Thyroid gland (tissue), 4 donors: ENCODE results near the gene MAP4K5. TPM values are rescaled to one million over a fixed set of nuclear protein-coding genes. Genes with fewer than 3 reads are reported as not detected.

Source experiments
- DNase-seq, 2 donors: peaks; one replicate each; pipeline ENCODE4 v3.0.0-alpha.2; 2019
- H3K27ac ChIP-seq, 3 donors: fragments of 200-600 bp; sonication (generic); 1 replicate in 2 of 3; 2 replicates in 1 of 3; pipeline ENCODE4 v1.5.1; 2016 to 2019; ENCODE audit warnings: mild to moderate bottlenecking in 1 of 3, moderate library complexity in 1 of 3
- H3K27me3 ChIP-seq: fragments of 200-600 bp; sonication (generic); one replicate; pipeline ENCODE4 v1.5.1; 2019
- H3K36me3 ChIP-seq, 2 donors: fragments of 200-600 bp; sonication (generic); one replicate each; pipeline ENCODE4 v1.5.1; 2016 to 2019
- H3K4me1 ChIP-seq, 2 donors: fragments of 200-600 bp; sonication (generic); one replicate each; pipeline ENCODE4 v1.5.1; 2017 to 2019
- H3K4me3 ChIP-seq, 3 donors: fragments of 200-600 bp; sonication (generic); replicated peaks in 1 of 3; 1 replicate in 2 of 3; 2 replicates in 1 of 3; pipeline ENCODE4 v1.5.1; 2016; ENCODE audit warnings: mild to moderate bottlenecking in 1 of 3
- H3K9me3 ChIP-seq: fragments of 200-600 bp; sonication (generic); one replicate; pipeline ENCODE4 v1.5.1; 2017
- CTCF ChIP-seq, 6 experiments: fragments of 200-600 bp in 3 of 6; fragments of 450-650 bp in 3 of 6; sonication (generic) in 3 of 6; IDR thresholded peaks; one replicate each; pipeline ENCODE4 v1.5.1; 2016 to 2019; ENCODE audit warnings: antibody characterized with exemption in 6 of 6, mild to moderate bottlenecking in 2 of 6, inconsistent platforms in 1 of 6, moderate library complexity in 1 of 6
- POLR2A ChIP-seq, 2 donors: fragments of 450-650 bp; IDR thresholded peaks; one replicate each; pipeline ENCODE4 v1.6.1; 2017; ENCODE audit warnings: antibody characterized with exemption in 2 of 2, mild to moderate bottlenecking in 2 of 2, moderate library complexity in 1 of 2
- WGBS, 2 donors: methylation state at CpG; one replicate each; pipeline ENCODE4 v1.1.5; 2017; 5-methylcytosine and 5-hydroxymethylcytosine counted together
- intact Hi-C: fragments of 100-400 bp; cut with DNase I; formaldehyde crosslinking; loops from one replicate; pipeline ENCODE4 v1.15.1; 2023
- total RNA-seq, 4 donors: library from RNA; depleted of rRNA; stranded (reverse); fragments of >200 nt; gene quantifications; one replicate each; pipeline ENCODE4 v1.2.3, GENCODE V29; 2016

The MAP4K5 gene
- total RNA-seq, 4 donors from 2014 or later: 139 to 259 (median 153) TPM

- TF ChIP-seq POLR2A (IDR thresholded peaks at IDR 0.05) (no peak), CTCF (IDR thresholded peaks at IDR 0.05) (no peak)
- Histone ChIP-seq H3K9me3 (no peaks in the 10 kb centered on the region), H3K4me3 (no peak overlapping the region), H3K27ac (no peak overlapping the region), H3K27me3 (no peaks in the 10 kb centered on the region), H3K4me1 (no peaks in the 10 kb centered on the region), H3K36me3 (no peaks in the 10 kb centered on the region)
- intact Hi-C loops: no loop called here
- no peak for DNase-seq
- WGBS, 2 donors: 76 to 83% methylated on average over 3 of the region's 3 CpGs
Observed at GRCh38 chr14:50383618-50384225, 148.6 kb downstream of the MAP4K5 start.

GRCh38 chr14:50381823-50382287, 150.5 kb downstream of the MAP4K5 start:
- Histone ChIP-seq H3K4me1 (no peaks in the 10 kb centered on the region), H3K27me3 (no peaks in the 10 kb centered on the region), H3K9me3 (no peaks in the 10 kb centered on the region), H3K36me3 (no peaks in the 10 kb centered on the region), H3K4me3 (no peak overlapping the region), H3K27ac (no peak overlapping the region)
- 92 to 98% methylated on average over 14 of the region's 14 CpGs for WGBS, 2 donors
- TF ChIP-seq POLR2A (IDR thresholded peaks at IDR 0.05) (no peak), CTCF (IDR thresholded peaks at IDR 0.05) (no peak)
- intact Hi-C loops: no loop called here
- no peak for DNase-seq

- Histone ChIP-seq H3K4me3 (no peak overlapping the region), H3K27me3 (no peaks in the 10 kb centered on the region), H3K36me3 (no peaks in the 10 kb centered on the region), H3K4me1 (no peaks in the 10 kb centered on the region), H3K27ac (no peak overlapping the region), H3K9me3 (no peaks in the 10 kb centered on the region)
- WGBS, 2 donors: 94 to 100% methylated on average over 1 of the region's 1 CpG
- TF ChIP-seq POLR2A (IDR thresholded peaks at IDR 0.05) (no peak), CTCF (IDR thresholded peaks at IDR 0.05) (no peak)
- intact Hi-C loops: no loop called here
- no peak for DNase-seq
Observed at GRCh38 chr14:50381008-50381407, 151.4 kb downstream of the MAP4K5 start.

GRCh38 chr14:50380455-50380854, 151.9 kb downstream of the MAP4K5 start:
- H3K27me3 ChIP-seq: no peaks in the 10 kb centered on the region
- H3K36me3 ChIP-seq: no peaks in the 10 kb centered on the region
- DNase-seq: no peak
- no peak overlapping the region for H3K4me3 ChIP-seq
- TF ChIP-seq POLR2A (IDR thresholded peaks at IDR 0.05) (no peak), CTCF (IDR thresholded peaks at IDR 0.05) (no peak)
- H3K4me1 ChIP-seq: no peaks in the 10 kb centered on the region
- intact Hi-C loops: no loop called here
- 92 to 95% methylated on average over 1 of the region's 1 CpG for WGBS, 2 donors
- no peaks in the 10 kb centered on the region for H3K9me3 ChIP-seq
- H3K27ac ChIP-seq: no peak overlapping the region

- H3K4me3 ChIP-seq: no peak overlapping the region
- no peaks in the 10 kb centered on the region for H3K4me1 ChIP-seq
- WGBS, 2 donors: 96 to 100% methylated on average over 2 of the region's 2 CpGs
- DNase-seq: no peak
- no peak overlapping the region for H3K27ac ChIP-seq
- no peaks in the 10 kb centered on the region for H3K9me3 ChIP-seq
- no peaks in the 10 kb centered on the region for H3K27me3 ChIP-seq
- TF ChIP-seq CTCF (IDR thresholded peaks at IDR 0.05) (no peak), POLR2A (IDR thresholded peaks at IDR 0.05) (no peak)
- intact Hi-C loops: no loop called here
- no peaks in the 10 kb centered on the region for H3K36me3 ChIP-seq
Observed at GRCh38 chr14:50379563-50379962, 152.8 kb downstream of the MAP4K5 start.
